DMS53 treated with DMSO at 0.1 percent for 48 hours (cell line): ENCODE measurements around the gene RAPGEF1.
"Not testable (repeated sequence)": the region's sequence is repeated elsewhere in the genome, so short reads cannot be mapped to it uniquely, and the experiment has no call there.

Experiments used
- DNase-seq: peaks from one replicate; lab custom pipeline; 2025; ENCODE audit not compliant: unreplicated experiment; lab: John Stamatoyannopoulos, UW

Gene RAPGEF1

DNA sequence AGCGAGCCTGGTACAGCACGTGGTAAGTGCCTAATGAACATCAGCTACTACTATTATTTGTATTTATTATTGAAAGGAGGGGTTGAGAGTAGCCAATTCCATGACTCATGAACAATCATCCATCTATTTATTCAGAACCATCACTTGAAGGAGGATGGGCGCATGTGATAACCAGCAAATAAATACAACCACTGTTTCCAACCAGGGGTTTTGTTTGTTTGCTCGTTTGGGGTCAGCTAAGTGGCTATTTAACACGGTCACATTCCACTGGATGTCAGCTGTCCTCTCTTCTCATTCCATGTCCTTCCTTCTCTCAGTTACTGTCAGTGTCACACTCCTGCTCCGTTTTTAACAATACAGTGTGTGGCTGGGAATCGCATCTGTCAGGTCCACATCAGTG is 8.6 kb downstream of the RAPGEF1 start:
- peak; percentile 30 for DNase-seq

DNA sequence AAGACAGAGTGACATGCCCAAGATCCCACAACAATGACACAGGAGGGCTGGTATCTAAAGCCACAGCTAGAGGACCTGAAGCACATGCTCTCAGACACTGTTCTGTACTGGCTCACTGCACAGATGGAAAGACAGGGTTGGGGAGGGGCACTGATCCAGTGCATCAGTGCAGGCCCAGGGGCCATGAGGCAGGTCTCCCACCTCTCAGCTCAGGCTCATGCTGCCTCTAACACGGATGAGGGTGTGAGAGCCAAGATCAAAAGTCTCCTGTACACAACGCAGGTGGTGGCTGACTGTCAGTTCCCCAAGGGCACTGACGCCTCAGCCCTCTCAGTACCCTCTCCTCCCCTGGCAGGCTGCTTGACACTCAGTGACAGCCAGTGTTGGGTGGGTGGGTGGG is 10.9 kb downstream of the RAPGEF1 start:
- DNase-seq, result no peak

DNA sequence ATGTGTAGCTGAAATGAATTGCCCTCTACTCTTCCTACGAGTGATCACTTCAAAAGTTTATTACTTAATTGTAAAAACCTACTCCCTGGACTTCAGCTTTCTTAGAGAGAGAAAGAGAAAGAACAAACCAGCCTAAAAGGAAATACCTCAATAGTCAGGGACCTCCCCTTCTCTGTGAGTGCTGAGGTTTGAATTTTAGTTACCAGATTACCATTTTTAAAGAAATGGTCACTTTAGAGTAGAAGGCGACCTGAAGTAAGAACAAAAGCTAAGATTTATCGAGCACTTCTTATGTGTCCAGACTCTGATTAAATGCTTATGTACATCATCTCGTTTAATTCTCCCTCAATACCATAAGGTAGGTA is 11.3 kb downstream of the RAPGEF1 start:
- DNase-seq, result no peak

DNA sequence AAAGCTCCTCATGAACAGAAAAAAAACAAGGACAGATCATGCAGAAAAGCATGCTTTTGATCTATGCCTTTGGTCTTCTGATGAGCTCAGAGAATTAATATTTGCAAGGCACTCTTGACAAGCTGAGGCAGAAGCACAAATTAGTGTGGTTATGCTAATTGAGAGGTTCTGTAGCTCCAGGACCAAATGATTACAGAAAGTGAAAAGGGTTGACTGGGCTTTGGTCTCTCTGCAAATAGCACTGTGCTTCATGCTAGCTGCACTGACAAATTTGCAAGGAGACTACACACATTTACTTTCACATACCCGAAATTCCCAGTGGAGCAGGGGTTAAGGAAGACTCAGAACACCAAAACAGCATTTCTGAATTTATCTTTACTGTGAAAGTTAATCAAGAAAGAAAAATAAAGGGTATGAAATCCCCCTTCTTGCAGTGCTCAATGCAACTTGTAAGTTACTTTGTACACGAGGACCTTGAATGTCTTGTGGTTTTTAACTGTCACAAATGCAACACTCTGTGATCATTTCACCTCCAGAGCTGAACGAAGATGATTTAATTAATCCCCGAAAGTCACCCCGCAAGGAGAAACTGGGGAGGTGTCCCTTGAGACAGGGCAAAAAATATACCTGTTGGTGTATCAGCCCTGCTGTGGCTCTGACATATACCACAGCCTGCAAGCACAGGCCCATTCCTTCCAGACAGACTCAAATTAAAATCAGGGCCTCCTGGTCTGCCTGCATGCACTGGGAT is 11.9 kb downstream of the RAPGEF1 start:
- DNase-seq, result no peak

DNA sequence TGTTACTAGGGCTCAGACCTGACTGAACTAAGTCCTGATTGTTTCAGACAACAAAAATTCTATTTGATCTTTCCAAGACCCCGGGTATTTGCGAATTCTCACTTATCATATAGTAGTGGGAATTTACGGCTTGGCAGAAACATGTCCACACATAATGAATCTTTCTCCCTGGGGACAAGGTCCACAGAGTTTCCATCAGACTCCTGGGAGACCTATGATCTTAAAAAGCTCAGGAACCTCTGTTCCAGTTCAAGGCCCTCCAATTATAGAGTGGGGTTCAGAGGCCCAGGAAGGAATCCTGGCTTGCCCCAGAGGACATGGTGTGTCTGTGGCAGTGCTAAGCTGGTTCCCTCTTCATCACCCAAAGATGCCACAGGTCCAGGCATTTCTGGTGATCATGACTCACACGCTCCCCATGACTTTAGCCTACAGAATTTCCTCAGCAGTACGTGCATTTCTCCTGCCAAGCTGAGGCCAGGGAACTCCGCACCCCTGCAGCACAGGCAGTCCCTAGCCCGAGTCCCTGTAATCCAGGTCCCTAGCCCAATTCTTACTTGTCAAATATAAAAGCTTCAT is 12.6 kb downstream of the RAPGEF1 start:
- no peak for DNase-seq

DNA sequence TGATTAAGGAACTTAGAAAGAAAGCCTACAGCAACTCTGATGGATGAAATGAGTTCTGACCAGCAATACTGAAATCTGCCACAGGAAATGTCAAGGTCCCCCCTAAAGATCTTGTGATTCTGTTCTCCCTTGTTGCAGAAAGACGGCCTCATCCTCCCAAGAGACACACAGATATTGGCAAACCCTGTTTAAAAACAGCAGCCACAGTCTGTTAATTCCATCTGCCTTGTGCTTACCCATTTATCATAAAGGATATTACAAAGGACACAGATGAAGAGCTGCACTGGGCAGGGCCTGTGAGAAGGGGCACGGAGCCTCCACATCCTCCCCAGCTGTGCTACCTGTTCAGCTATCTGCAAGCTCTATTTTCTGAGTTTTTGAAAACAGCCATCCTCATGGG is 15.2 kb downstream of the RAPGEF1 start:
- DNase-seq, result no peak

DNA sequence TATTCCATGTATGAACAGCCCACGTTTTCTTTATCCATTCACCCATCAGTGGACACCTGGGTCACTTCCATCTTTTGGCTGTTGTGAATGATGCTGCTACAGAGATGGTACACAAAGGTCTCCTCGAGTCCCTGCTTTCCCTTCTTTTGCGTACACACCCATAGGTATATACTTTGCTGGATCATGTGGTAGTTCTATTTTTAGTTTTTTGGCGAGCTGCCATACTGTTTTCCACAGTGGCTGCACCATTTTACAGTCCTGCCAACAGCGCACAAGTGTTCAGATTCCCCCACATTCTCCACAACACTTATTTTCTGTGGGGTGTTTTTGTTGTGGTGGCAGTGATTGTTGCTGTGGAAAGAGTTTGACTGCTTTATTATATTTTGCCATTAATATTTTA is 16.2 kb downstream of the RAPGEF1 start:
- DNase-seq, result no peak

DNA sequence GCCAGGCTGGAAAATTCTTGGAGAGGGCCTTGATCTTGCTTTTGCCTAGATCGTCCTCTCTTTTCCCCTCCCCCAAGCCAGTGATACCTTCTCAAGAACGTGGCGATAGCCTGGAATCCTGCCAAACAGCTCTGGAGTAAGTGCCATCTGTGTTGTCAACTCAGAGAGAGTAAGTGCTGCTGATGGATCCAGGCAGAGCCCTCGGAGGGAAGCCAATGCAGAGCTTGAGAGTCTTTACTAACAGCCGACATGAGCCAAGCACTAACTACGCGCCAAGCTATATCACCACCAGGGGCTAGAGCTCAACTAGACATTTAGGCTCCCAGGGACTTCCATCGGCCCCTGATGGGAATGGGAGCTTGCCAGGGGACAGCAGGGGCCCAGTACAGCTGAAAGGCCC is 17.6 kb downstream of the RAPGEF1 start:
- no peak for DNase-seq

DNA sequence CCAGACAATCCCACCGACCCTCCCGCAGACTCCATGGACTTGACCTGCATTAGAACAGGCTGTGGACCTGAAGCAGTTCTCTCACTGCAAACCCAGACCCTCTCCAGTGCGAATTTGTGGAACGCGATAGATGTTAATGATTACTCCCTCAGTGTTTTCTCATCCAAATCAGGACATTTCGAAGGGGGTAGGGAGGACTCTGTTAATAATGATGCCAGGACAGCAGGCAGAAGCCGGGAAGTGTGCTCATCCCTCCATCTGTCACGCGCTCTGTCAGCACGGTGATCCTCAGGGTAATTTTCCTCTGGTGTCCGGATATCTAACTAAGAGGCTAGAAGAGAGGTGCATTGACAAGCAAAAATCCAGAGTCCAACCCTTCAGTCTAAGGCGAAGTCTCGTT is 18.8 kb downstream of the RAPGEF1 start:
- no peak for DNase-seq

DNA sequence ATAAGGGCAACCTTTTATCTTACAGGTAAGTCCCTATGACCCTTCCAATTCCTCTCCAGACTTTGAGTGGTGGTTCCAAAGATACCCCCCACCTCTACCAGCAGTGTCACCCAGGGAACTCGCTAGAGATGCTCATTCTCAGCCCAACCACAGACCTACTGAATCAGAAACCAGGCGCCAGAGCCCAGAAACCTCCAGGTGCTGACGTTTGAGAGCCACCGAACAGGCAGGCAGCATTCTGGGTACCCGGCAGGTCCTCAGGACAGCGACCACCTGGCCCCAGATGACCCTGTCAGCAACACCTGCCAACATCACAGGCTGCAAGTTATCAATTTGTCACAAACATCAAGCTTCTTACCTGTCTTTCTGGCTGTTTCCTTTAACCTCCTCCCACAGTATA is 19.5 kb downstream of the RAPGEF1 start:
- DNase-seq, result no peak

DNA sequence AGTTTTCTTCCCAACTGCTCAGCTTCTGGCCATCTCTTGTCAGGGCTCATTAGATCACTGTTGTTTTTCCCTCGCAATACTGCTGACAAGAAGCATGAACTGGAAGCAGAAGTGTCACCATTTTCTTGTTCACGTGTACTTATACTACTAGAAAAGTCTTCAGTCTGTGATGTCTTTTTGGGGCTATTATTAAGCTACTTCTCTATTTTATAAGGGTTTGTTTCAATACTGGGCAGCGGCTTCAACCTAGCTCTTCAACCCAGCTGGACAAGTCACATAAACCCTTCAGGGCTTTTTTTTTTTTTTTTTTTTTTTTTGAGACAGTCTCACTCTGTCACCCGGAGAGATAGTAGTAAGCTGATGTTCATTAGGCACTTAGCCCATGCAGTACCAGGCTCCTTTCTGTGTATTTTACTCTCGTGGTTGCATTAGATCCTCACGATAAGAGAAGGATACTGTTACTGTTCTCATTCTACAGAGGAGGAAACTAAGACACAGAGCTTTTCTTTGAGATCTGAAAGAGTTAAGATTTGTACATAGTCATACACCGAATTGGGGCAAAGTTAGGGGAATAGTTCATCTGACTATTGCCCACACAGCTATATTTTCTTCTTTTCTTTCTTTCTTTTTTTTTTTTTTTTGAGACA is 20.5 kb downstream of the RAPGEF1 start:
- no peak for DNase-seq

DNA sequence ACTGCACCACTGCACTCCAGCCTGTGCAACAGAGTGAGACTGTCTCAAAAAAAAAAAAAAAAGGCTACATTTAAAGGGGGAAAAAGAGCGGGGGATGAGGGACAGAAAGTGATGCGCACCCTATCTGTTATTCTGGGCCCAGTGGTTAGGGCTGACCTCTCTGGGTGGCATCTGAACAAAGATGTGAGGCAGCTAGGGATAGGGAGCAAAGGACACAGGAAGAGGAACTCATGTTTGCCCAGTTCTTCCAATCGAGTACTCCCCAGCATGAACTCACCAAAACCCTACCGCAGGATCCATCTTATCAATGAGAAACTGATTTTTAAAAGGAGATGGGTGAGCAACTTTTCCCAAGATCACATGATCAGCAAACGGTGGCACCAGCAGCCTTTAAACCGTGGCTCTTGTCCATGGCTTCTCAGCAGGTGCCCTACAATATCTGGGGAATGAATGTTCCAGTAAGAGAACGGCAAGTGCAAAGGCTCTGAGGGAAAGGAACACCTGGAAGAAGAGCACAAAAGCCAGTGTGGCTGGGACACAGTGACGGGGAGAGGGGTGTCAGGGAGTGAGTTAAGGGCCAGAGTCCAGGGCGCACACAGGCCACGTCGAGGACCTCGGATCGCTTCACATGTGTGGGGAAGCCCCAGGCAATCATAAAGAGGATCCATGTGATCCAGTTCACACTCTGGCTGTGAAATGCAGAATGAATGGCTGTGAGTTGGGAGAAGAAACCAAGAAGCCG is 22.0 kb downstream of the RAPGEF1 start:
- no peak for DNase-seq

DNA sequence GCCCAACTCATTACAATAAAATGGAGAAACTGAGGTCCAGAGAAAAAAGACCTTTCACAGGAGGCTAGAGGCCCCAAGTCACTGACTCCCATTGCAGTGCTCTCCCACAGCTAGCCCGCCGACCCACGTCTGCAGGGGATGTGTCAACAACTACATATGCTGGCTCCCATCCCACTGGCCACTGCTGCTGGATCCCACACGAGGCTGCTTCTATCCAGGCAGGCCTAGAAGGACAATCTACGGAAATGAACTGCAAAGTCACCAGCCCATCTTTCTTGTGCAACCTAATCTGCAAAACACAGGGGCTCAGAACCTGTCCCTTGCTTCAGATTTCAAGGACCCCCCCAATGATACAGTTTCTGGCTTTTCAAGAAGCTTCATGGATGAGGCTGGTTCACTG is 24.0 kb downstream of the RAPGEF1 start:
- DNase-seq, result no peak

DNA sequence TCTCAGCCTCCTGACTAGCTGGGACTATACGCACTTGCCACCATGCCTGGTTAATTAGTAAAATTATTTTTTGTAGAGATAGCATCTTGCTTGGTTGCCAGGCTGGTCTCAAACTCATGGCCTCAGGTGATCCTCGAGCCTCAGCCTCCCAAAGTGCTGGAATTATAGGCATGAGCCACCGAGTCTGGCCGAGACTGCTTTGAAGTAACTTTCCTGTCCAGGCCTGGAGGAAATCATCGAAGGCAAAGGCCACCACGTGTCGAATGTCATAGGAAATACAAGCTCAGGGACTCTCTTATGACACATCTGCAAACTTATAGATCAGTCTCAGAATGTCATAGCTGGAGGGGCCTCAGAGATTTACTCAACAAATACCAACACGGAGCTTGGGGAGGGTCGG is 25.1 kb downstream of the RAPGEF1 start:
- no peak for DNase-seq

DNA sequence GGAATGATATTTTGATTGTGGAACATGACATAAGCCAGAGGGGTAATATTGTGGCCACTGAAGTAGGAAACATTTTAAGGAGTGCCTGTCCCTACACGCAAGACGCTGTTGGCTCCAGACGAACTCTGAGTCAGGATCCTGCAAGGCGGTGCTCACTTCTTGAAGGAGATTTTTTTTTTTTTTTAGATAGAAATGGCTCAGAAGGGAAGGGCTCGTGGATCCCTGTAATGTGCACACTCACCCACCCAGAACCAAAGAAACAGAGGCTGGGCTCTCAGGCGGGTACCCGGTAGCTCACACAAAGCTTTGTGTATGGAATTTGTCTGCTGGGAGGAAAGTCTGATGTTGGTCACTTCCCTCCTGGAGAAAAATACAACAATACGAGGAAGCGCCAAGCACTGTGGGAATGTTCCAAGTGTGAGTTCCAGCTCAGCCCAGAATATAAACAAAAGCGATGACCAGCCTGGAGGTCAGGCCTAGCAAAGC is 25.7 kb downstream of the RAPGEF1 start:
- no peak for DNase-seq

DNA sequence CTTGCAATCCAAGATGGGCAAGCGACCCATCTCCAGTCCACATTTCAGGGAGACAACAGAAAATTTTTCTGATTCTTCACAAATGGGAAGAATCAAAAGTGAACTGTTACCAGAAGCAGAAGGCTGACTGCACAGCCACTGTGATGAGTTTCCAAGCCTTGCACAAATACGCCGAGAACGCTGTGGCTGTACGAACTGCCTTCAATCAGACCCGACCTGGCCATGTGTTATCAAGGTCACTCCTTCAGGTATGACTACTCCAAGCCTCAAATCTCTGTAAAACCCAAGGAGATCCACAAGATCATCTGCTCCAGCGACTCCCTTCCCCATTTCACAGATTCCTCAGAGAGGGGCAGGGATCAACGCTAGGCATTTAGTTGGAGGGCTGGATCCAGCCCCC is 26.9 kb downstream of the RAPGEF1 start:
- DNase-seq, result no peak

DNA sequence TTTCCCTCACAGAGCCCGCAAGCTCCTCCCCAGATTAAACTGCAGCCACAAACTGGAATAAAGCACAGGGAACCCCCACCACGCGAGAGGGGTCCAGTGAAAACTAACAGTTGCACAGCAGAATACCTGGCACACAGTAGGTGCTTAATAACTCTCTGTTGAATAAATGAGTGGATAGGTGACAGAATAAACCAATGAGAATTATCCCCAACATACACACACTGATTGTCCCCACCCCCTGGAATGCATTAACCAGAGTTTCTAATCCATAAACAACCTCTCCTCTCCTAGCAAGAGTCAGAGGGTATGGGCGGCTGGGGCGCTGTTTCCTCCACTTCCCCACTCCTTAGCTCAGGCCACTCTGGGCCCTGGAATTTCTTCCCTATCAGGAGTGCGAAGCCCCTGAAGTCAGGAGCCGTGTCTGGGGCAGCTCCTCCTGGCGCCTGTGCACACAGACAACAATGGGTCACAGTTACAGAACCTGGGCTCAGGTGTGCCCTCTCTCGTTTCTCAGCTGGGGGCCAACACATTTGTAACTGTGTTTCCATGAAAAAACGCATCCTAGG is 27.6 kb downstream of the RAPGEF1 start:
- DNase-seq, result no peak

DNA sequence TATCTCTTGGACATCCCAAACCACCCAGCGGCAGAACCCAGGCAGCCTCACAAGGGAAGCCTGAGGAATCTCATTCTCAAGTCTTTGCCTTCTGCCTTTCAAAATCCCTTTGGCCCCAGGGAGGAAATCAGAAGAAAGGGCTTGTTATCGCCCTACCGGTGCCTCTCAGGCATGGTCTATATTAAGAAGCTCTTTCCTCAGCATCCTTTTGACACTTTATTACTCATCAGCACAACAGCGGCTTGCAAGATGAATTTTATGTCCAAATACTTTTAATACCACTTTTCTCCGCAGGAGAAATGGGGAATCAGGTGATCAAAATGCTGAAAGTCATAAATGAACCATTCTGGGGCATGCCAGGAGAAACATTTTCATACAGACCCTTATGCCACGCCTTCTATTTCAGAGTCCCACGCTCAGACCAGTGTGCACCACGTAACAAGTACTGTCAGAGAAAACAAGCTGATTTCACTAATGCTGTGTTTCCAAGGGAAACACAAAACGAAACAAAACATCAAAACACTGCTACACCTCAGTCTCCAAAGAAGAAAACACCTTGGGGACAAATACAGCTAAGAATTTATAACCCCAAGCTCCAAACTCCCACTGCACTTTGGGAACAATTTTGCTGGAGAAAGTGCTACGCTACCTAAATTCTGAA is 30.0 kb downstream of the RAPGEF1 start:
- DNase-seq, result no peak

DNA sequence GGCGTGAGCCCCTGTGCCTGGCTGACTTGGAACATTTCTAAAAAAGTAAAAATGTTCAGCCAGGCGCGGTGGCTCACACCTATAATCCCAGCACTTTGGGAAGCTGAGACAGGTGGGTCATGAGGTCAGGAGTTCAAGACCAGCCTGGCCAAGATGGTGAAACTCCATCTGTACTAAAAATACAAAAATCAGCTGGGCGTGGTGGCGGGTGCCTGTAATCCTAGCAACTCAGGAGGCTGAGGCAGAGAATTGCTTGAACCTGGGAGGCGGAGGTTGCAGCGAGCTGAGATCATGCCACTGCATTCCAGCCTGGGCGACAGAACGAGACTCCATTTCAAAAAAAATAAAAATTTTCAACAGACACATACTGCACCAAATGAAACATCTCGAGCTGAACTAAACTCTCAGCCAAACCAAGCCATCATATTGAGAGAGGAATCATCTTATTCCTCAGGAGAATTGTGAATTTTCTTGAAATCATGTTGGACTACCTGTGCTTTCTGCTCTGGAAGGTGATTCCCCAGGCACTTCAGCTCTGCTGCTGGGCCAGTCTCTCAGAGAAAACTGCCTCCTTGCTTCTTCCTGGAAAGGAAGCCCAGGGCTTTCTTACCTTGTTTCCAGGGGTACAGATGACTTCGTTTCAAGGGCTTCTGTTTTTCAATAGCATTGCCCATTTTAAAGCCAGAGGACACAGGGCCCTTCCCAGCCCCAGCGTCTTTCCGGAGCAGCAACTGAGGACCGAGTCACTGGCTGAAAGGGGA is 30.7 kb downstream of the RAPGEF1 start:
- DNase-seq, result not testable (repeated sequence)
